ENCODE results near the gene TNNI2.

TNNI2 gene

DNA sequence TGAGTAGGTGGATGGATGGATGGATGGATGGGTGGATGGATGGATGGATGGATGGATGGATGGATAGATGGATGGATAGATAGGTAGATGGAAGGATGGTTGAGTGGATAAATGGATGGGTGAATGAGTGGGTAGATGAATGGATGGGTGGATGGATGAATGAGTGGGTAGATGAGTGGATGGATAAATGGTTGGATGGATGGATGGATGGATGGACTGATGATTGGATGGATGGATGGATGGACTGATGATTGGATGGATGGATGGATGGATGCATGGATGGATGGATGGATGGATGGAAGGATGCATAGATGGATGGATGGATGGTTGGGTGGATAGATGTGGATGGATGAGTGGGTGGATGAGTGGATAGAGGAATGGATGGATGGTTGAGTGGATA, 17.2 kb upstream of the TNNI2 start:
- DNase-seq (ENCODE audit: low read depth) = no peak

DNA sequence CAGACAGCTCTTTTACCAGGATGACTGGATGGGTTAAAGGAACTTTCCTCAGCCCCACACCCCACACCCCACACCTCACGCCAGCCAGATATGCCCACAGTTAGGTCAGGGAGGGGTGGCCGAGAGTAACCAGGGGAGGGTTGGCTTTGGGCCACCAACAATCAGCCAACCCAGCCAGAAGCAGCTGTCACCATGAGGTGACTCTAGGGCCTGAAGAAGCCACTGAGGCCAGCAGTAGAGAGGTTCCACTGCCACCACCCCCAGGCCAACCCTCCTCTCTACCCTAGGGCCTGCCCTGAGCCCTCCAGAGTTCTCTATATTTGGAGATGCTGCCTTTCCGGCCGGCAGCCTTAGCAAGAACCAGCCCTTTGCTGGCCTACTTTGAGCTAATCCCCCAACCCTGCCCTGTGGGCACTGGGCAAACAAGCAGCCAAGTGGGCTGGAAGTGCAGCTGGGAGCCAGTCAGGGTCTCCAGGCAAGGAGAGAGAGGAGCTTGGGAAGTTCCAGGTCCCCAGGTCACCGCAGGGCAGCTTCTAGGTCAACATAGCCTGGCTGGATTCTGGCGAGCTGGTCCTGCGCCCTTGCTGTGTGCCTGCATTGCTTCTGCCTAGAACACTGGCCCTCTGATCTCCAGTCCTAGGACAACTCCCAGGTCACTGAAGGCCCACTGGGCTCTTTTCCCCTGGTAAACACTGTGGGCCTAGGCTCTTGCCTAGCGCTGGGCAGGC, 16.0 kb upstream of the TNNI2 start:
- DNase-seq (ENCODE audit: low read depth) = no peak

DNA sequence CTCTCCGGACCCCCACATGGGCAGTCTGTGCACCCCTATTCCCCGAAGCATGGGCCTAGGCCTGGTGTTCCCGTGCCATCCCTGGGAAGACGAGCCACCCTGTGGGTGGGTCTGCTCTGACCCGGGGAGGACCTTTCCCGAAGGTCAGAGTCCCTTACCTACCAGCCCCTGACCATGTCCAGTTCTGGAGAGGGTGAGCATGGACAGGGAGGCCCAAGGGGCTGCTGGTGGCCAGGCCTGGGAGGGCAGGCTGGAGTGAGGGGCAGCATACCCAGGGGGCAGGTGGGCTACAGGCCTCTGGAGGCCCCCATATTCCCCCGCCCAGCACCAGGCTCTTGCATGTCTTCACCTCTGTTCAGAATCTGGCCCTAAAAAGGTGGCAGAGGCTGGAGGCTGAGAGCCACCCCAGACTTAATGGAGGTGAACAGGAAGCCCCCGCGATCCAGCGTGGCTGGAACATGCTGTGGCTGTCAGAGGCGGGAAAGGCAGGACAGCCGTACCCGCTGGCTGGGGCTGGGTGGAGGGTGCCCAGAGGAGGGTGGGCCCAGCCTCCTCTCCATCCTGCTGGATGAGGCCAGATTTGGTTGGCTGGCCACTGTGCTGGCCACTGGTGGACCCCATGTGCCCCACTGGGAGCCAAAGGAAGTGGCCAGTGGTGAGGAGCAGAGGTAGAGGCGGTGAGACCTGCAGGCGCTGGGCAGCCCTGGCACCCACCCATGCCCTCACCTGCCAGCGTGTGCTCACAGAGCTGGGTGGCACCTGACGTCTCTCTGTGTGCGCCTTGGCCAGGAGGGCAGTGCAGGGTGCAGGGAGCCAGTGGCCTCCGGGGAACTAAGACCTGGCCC, 15.2 kb upstream of the TNNI2 start:
- no peak for DNase-seq (ENCODE audit: low read depth)

DNA sequence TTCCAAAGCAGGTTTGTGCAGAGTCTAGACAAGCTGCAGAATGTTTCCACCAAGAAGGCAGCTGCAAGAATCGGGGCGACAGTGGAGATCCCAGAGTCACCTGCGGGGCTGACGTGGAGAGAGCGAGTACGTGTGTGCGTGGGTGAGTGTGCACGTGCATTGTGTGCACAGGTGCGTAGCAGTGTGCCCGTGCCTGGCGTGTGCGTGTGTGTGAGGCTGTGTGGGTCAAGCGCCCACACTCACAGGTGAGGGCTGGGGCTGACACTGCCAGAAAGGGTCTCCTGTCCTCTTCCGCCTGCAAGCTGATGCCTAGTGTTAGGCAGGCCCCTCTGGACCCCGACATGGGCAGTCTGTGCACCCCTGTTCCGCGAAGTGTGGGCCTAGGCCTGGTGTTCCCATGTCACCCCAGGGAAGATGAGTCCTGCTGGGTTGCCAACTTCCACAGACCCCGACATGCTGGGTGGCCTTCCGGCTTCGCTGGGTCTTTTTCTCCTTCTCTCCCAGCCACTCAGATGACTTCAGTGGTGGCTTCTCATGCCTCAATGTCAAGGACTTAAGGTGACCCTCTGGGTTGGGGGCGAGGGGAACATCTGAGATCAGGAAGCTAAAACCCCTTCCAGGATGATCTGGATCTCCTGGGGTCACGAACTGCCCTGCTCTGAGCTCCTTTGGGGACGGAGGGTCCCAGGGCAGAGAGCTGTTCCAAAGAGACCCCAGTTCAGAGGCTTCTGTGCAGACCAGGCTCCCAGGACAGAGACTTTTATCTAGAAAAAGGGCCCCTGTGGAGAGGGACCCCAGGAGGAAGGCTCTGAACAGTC, 14.4 kb upstream of the TNNI2 start:
- no peak for DNase-seq (ENCODE audit: low read depth)

DNA sequence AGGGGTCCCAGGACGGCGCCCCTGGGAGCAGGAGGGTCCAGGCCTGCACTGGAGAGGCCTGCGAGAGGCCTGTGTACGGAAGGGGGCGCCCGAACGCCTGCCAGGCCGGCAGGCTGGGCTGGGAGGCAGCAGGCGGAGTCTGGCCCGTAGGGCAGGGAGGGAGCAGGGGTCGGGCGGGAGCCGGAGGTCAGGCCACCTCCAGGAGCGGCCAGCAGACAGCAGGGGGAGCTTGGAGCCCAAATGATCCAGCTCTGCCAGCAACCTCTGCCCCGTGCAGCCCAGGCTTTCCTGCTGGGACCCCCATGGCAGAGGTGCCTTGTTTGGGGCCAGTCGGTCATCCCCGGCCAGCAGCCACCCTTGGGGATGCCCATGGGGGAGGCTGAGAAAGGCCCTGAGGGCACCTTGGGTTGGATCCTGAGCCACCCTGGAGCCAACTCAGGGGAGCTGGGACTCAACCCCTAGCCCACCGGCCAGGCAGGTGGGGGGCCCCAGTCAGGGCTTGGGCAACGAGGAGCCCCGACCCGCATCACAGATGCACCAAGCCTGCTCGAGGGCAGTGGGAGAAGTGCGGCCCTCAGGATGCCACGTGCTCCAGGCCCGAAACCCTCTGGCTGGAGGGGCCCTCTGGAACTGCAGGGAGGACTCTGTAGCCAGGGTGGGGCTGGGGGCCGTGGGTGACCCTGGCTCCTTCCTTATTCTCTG, 13.6 kb upstream of the TNNI2 start:
- no peak for DNase-seq (ENCODE audit: low read depth)

DNA sequence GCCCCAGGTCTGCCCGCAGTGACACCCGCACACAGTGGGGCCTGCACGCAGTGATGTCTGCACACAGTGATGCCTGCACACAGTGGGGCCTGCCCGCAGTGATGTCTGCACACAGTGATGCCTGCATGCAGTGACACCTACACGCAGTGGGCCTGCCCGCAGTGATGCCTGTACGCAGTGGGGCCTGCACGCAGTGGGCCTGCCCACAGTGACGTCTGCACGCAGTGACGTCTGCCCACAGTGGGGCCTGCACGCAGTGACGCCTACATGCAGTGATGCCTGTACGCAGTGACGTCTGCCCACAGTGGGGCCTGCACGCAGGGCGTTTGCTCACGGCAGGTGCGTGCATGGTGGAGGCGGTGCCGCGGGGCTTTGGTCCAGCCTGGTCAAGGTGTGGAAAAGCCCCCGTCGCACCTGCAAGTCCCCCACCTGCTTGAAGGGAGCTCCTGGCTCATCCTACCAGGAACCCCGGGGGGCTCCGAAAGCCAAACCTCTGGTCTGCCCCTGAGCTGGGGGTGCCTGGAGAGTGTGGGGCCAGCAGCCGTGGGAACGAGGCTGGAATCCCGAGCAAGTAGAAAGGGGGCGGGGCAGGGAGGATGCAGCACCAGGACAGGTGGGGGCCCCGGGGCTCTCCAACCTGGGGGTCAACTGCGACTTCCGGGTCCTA, 12.9 kb upstream of the TNNI2 start:
- DNase-seq (ENCODE audit: low read depth) = no peak

DNA sequence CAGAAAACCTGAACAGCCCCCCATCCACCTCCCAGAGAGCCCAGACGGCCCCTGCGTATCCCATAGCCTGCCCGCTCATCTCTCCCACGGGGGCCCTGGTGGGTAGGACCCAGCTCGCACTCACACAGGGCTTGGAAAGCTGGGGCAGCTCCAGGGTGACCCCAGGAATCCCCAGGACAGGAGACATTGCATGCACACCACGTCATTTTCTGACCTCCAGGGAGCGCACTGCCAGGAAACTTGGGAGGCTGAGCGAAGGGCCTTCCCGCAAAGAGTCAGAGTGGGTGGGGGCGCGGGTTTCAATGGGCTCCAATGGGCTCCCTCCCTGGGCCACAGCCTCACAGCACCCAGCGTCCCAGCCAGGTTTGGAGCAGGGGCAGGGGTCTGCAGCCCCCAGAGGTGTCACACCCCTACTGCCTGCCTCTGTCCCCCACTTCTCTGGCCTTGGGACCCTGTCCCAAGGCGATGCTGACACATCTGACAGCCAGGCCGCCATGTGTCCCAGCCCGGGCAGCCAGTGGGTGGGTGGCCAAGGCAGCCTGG, 12.2 kb upstream of the TNNI2 start:
- no peak for DNase-seq (ENCODE audit: low read depth)

DNA sequence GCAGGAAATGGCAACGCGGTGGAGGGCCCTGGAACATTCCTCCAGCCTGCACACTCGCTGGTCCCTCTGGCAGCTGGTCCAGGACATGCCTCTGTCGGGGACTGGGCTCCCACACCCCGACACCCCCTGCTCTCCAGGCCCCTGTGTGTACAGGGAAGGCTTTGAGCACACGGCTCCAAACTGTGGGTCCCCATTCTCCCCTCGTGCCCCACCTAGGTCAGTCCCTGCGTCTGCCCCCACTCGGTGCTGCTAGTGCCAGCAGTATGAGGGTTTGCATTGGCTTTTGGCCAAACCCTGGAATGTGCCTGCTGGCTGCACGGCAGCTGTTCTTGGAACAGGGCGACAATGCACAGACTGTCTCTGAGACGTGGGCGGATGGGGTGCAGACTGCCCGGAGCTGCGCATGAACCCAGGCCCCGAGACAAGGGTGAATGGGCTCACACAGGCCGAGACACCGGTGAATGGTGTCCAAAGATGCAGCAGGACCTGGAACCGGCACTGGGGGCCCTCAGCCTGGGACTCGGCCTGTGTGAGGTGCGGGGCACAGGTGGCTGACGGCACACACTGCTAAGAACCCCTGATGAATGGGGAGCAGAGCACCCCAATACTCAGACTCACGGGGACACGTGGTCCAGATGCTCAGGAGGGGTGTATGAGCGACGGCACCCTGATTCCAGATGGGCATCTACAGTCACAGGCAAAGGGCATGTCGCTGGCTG, 11.5 kb upstream of the TNNI2 start:
- no peak for DNase-seq (ENCODE audit: low read depth)

DNA sequence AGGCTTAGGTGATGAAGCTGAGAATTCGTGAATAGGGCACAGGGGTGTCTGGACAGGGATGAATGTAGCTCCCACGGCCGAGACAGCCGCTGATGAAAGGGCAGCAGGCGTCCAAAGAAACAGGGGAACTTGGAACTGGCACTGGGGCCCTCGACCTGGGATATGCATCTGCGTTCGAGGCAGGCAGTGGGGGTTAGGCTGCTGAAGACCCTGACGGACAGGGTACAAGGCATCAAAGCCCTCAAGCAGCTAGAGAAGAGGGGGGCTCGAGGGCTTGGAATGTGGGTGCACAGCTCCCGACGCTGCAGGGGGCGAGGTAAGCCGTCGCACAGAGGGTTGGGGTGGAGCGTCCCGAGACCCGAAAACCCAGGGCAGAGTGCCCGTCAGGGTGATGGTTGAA, 10.8 kb upstream of the TNNI2 start:
- no peak for DNase-seq (ENCODE audit: low read depth)

DNA sequence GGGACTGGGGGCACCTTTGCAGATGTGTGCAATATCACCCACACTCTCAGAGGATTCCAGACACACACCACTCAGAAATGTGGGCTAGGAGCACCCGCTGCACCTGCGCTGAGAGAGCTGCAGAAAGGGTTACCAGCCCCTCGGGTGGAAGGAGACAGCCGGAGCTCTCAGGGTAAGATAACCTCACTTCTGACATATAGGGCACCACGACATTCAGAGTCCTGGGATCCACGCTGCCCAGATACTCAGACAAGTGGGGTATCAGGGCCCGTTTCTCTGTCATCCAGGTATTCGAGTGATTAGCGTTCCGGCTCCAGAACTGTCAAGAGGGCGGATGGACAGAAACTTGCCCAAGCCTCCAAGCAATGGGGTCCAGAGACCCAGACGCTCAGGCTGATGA, 10.2 kb upstream of the TNNI2 start:
- DNase-seq (ENCODE audit: low read depth) = no peak

DNA sequence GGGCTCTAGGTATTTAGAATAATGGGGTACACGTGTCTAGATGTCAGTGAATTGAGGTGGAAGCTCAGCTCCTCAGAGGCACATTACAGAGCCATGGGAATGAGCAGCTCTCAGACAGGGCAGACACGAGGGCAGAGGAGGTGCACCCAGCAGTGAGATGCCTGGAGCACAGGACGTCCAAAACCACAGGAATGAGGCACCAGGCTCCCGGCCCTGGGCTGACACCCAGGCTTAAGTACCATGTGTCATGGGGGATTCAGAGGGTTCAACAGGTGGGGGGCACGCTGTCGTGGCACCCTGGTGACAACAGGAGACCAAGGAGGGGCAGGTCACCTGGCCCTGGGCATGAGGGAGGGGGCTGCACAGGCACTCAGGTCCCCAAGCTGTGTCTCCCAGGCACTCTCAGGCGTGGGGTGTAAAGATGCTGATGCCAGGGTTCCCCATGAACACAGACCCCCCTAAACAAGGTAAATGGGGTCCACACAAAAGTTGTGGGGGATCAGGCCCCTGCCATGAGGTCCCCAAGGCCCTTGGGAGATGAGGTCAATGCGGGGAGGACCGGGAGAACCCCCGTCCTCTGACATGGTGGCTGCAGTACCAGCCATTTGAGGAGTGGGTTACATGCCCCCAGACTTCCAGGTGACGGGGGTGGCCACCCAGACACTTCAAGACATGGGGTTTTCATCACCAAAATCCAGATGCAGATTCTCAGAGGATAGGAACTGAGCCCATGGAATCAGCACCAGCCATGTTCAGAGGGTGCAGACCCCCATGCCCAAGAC, 9.6 kb upstream of the TNNI2 start:
- DNase-seq (ENCODE audit: low read depth) = no peak

DNA sequence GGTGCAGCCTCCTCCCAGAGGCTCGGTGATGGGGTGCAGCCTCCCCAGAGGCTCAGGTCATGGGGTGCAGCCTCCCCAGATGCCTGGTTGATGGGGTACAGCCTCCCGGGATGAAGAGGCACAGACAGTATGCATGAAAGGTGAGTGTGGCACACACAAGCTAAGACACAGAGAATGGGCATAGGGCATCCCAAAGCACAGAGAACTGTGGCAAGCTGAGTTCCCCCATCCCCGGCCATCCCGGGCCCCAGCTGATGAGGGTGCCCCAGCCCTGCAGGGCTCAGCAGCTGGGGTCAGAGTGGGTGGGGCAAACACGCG, 8.8 kb upstream of the TNNI2 start:
- DNase-seq (ENCODE audit: low read depth) = no peak

DNA sequence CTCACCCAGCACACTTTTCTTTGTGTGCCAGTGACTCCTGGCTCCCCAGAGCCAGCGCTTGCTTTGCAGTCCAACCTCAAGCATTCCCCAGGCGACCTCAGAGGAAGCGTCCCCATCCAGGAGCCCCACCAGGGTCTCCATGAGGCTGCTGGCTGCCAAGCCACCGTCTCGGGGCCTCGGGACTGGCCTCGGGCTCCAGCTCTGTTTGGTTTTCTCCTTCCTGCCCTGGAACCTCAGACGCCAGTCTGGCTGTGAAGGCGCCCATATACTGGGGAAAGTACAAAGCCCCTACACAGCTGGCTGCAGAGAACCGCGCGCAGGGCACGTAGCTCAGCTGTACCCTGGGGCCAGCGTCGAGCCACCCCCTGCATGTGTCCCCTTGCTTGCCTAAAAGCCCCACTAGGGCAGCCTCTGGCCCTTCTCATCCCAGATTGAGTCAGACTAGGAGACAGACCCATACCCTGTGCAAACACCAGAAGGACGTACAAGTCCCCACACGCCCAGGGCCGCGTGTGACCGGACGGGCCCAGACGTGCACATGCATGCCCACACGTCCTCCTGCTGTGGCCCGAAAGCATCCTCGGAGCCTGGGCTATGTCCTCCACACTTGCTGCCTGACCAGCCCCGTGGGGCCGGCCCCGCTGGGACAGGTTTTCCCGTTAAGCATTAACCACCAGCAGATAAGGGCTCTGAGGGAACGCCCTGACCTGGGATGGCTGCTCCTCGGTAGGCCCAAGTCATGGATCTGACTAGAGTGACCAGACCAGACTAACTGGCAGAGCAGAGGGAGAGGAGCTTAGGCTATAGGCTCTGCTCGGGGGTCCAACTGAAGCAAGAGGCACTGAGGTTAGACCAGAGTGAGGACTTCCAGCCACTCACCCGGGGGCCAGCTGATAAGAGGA, 8.2 kb upstream of the TNNI2 start:
- DNase-seq (ENCODE audit: low read depth) = no peak

DNA sequence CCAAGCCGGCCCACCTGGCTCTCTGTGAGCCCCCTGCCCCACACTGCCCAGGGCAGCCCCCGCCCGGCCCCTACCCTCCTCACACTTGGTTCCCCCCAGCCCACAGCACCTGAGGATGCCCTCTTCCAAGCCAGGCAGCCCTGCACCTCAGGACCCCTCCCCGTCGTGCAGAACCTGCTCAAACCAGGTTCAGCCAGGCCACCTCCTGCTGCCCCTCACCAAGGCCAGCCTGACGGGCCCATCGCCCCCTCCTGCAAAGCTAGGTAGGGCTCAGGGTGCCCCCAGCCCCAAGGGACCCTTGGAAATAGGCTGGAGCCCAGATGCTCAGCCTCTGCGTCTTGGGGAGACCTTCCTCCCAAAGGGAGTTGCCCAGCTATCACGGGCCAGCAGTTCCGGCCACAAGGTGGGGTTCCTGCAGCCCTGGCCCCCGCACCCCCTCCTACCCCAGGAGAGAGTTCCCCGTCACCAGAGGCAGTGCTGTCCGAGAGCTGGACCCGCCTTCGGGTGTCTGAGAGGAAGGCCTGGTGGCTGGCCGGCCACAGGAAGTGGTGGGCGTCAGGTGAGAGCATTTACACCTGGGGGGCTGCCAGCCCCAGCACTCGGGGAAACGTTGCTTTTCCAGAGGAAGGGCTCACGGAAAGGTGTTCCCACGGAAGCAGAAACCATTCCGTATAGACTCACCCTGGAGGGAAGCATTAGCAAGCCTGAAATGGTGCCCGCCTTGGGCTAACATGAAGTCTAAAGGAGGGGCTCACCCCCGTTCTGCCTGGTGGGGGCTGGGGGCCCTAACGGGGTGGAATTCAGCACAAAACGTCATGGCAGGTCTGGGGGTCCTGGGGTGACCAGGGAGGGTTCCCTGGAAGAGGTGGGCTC, 7.2 kb upstream of the TNNI2 start:
- DNase-seq (ENCODE audit: low read depth) = no peak

DNA sequence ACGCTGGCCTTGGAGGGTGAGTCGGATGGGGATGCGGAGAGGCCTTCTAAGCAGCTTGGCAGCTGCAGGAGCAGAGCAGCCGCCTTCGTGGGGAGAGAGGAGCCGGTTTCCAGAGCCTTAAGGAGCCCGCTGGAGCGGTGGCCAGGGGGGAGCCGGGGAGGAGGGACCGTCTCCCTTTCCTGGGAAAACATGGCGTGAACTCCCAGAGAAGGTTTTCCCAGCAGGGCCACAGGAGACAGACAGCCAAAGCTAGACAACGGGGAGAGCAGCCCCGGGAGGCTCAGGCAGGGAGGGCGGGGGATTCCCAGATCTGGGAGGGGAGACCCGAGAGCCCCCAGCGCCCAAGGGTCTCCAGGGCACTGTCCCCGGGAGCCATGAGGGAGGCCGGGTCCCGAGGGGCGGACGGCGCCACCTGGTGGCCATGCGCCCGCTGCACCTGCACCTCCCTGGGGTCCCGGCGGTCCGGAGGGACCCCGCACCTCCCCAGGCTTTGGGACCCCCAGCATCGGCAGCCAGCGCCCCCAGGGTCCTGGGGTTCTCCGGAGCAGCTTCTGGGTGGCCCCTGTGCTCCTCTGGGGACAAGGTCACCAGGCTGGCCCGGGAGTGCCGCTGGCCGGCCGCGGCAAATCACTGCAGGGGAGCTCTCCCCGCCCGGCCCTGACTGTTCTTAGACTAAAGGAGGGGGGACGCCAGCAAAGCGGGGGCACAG, 6.4 kb upstream of the TNNI2 start:
- DNase-seq (ENCODE audit: low read depth) = peak; percentile 48

DNA sequence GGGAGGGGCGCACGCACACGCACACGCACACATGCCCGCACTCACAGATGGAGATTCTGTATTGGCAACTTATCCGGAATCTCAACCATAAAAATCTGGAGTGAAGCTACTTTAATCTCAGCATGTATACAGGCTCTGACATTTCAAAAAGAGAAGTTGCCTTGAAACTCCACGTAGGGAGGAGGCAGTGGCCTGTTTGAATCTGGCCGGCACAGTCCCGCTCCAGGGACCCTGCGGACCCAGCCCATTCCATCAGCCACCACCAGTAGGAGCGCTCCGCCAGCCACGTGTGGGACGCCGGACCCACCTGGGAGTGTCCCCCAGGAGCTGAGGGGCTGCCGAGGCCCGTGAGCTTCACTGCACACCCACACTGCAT, 5.9 kb upstream of the TNNI2 start:
- DNase-seq (ENCODE audit: low read depth) = no peak

DNA sequence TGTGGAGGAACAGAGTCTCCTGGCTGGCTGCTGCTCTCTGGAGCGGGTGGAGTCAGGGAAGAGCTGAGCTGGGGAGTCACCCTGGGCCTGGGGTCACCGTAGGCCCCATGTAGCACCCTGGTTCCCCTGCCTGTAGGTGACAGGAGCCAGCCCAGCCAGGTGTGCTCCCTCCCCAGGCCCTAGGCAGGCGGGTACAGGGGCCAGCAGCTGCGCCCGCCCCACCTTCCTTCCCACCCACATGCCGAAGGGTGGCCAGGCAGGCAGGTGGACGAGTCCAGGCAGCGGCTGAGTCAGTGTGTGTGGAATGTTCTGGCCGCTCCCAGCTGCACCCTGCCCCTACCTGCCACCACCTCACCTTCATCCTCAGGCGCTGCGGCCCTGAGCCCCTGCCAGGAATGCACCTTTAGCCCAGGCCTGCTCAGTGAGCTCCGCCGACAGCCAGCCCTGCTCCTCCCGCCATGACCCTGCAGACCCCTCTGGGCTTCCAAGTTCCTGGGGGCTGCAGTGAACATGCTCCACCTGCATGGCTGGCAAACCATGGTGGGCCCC, 4.6 kb upstream of the TNNI2 start:
- DNase-seq (ENCODE audit: low read depth) = no peak

Measured in stimulated activated CD8-positive, alpha-beta memory T cell treated with anti-CD3 and anti-CD28 coated beads, Interleukin-15, amount 100 ng/mL, for 1 hour (primary cell).